GM18907 (cell line): ENCODE results near the gene TBX18.
A peak's percentile ranks its signal among the peaks of the same experiment; 100 is the strongest.

Experiments
- ATAC-seq: cut with Tn5 transposase; IDR thresholded peaks from one replicate; pipeline ENCODE4 v1.9.1; 2021; ENCODE audit warnings: mild to moderate bottlenecking, moderate library complexity; ENCODE audit not compliant: unreplicated experiment

Gene TBX18

DNA sequence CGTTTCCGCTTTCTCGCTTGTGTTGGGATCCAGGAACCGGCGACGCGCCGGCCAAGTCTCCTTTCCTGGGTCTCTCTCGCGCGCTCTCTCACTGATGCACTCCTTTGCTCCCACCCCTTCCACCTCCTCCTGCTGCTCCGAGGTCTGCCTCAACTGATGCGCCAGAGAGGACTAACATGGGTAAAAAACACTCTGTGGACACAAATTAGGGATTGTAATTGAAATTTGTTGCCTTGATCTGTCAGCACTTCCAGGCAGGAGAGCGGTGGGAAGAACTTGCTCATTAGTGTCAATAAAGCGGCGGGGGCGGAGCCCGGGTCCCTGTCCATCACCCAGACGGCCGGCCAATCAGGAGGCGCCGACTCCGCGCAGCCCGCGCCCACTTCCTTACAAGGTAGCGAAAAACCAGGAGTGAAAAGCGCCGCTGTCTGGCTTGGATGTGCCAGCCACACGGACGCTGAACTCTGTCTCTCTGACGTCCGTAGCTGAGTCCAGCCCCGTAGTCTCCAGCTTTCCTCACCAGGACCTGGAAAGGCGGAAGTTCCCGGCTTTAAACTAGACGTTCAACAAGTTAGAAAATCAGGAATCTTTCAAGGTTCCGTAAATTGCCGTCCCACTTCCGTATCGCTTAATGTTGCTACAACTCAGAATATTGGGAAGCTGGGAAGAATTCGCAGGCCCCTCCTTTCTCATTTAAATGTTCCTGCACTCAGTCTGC is at the start of gene TBX18:
Gene TBX18, minus strand, starts transcription at position 267 of the 718 bp plus-strand sequence. CDS start 417 bp downstream, outside the sequence.
- no peak for ATAC-seq

DNA sequence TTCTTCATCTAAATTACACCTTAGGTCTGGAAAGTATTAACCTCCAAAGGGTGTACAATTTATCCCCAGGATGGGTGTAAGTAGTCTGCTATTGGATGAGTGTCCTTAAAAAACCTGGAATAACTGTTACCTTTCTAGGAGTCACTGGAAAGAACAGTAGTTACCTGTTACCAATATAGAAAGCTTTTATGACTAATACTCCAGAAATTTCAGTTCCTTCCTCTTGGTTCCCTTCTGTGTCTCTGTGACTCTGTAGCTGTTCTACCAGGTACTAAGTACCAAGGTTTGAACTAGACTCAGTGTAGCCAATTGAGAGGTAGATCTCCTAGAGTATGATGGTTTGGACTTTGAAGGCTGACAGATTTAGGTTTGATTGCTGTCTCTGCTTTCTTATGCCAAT is 47.0 kb upstream of the TBX18 start:
- ATAC-seq, result no peak

DNA sequence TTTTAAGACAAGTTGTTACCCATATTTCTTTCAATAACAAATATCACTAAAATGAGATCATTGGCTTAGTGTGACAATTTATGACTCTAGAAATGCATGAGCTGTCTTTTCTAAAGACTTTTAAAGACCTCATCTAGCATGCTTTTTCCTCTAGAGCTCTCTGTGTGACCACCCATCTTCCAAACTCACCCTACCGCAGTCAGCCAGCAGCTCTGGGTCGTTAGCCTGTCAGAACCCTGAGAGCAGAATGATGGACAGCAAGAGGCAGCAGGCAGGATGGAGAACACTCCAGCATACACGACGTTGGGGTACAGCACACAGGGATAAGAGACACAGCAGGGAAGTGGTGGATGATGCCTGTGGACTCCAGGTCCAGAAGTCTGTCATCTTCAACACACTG is 45.1 kb upstream of the TBX18 start:
- ATAC-seq, result no peak

DNA sequence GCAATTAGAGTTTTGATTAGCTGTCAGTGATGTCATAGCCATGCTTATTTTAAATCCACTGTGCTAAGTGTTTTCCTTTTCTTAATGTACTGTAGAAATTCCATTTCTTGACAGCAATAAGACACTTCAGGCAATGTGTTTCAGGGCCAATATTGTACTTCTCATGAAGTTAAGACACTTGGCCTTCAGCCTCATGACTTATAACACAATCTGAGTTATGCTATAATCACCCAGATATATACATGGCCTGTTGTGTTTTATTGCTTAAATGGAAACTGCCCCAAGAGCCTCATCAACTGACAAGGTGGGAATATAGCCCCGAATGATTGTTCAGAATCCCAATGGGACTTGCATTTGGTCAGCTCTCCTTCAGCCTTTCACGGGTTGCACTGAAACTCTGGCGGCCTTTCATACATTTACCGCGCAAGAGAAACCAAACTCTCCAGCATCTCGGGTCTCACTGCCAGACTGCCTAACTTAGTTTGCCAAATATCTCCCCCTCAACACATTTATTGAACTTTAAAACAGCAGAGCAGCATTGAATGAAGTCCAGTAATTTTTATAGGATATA is 44.2 kb upstream of the TBX18 start:
- no peak for ATAC-seq

DNA sequence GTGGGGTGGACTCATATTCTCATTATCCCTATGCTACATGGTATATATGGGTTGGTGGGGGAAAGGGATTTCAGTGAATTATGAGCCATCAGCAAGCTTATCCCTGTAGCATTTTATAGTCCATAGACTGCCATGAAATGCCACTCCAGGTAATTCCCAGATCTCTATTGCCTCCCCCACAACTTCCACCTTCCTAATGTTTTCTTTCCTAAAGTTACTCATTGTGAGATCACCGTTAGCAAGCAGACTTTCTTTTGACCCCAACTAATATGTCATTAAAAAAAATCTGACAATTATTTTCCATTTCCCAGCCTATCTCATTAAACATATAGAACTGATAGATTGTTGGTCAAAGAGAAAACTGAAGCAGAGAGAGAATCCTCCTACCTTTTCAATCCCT is 40.7 kb upstream of the TBX18 start:
- ATAC-seq, result no peak

DNA sequence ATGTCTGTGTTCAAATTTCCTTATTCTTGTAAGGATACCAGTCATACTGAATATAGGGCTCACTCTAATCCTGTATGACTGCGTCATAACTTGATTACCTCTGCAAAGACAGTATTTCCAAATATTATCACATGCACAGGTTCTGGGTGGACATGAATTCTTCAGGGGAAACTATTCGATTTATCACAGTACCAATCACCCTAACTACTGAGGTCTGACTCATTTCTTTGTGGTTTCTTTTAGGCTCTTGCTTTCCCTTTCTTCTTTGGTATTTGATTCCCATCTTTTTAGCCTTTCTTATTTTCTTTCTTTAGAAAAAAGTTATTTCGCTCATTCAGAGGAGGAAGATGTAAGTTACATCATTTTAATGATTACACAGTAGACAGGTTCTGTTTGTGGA is 40.3 kb upstream of the TBX18 start:
- no peak for ATAC-seq

DNA sequence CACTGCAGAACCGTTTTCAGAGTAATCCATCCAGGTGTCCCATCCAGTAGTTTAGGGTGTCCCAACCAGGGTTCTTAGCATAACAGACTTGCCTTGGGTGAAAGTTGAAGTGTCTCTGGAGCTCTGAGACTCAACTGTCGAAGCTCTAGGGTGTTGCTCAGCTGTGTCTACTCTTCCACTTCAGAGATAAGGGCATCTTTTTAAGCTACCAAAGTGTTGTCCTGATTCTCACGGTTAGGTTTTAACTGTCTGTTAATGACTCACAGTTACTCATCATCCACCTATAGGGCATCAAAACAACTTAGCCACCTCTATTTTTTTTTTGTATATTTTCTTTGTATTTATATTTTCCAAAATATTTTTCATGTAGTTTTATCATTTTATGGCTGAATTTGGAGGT is 36.9 kb upstream of the TBX18 start:
- ATAC-seq, result no peak

DNA sequence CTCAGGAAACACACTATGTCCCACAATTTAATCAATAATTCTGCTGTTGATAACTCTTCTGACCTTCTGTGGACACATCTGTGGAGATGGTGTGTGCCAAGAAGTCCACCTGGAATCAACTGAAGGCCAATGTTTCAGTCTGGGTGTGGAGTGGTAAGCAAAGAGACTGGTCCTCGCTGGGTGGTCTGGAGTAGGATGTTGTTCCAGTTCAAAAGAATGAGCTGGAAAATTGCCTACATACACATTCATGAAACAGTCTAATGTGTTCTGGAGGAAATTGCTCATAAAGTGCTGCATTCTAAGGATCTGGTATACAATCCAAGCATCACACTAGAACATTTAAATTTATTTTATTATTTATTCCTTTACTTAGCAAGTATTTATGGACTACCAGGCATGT is 33.9 kb upstream of the TBX18 start:
- ATAC-seq, result no peak

DNA sequence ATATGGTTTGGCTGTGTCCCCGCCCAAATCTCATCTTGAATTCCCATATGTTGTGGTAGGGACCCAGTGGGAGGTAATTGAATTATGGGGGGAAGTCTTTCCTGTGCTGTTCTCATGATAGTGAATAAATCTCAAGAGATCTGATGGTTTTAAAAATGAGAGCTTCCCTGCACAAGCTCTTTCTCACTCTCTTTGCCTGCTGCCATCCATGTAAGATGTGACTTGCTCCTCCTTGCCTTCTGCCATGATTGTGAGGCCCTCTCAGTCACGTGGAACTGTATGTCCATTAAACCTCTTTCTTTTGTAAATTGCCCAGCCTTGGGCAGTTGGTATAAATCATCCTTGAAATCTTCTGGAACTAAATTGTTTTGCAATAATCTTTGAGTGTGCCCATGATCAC is 31.9 kb upstream of the TBX18 start:
- no peak for ATAC-seq

DNA sequence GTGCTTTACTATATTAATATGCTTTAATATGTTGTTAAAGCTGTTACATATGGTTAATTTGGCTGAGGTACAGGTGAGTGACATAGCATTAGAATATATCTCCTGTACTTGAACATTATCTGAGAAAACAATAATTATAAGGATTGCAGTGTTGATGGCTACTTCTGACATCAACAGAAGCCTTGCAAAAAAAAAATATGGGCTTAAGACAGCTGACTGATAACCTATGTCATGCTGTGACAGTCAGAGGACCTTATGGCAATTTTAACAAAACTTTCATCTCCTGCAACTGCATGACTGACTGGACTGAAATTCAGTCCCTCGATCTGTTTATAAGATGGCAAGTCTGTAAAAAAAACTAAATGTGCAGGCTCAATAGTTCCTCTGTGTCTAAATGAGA is 27.5 kb upstream of the TBX18 start:
- ATAC-seq, result no peak

DNA sequence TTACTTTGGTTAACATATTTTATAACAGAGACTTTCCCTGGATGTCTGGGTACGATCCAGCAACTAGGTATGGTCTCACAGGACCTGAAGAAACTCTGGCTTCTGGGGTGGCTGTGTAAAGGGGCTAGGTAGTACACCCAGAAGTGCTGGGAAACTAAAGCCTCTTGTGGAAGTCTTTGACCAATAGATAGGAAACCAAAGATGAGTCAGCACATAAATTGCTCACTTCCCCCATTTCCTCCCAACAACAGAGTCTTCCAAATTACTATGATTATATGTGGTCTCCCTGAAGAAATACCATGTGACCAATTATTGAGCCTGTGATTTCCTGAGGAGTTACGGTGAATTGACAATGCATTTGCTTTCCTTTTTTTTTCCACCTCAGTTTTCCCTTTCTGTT is 26.8 kb upstream of the TBX18 start:
- ATAC-seq, result no peak

DNA sequence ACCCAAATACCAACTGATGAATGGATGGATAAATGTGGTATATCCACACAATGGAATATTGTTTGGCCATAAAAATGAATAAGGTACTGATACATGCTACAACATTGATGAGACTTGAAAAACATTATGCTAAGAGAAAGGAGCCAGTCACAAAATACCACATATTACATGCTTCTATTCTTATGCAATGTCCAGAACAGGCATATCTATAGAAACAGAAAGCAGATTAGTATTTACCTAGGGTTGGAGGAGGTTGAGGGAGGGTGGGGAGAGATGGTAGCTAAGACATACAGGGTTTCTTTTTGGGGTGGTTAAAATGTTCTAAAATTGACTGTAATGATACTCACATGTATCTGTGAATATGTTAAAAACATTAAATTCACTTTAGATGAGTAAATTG is 24.8 kb upstream of the TBX18 start:
- ATAC-seq, result no peak

DNA sequence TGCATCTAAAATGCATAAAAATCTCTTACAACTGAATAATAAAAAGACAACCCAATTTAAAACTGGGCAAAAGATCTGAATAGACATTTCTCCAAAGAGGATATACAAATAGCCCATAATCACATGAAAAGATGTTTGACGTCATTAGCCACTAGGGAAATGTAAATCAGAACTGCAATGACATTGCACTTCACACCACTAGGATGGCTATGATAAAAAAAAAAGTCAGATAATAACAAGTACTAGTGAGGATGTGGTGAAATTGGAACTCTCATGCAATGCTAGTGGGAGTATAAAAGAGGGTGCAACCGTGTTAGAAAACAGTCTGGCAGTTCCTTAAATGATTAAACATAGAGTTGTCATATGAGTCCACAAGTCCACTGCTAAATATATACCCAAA is 24.3 kb upstream of the TBX18 start:
- no peak for ATAC-seq

DNA sequence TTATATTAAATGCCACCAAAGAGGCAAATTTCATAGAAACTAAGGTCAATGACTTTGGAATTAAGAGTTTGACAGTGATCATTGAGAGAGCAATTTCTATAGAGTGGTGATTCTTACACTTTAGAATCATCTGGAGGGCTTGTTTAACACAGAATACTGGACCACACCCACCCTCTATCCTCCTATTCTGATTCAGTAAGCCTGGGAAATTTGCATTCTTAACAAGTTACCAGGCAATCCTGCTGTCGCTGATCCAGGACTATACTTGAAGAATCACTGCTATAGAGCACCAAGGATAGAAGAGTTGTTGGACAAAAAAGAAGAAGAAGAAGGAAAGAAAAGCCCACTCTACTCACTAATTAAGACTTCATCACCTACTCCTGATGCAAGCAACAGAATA is 21.3 kb upstream of the TBX18 start:
- no peak for ATAC-seq

DNA sequence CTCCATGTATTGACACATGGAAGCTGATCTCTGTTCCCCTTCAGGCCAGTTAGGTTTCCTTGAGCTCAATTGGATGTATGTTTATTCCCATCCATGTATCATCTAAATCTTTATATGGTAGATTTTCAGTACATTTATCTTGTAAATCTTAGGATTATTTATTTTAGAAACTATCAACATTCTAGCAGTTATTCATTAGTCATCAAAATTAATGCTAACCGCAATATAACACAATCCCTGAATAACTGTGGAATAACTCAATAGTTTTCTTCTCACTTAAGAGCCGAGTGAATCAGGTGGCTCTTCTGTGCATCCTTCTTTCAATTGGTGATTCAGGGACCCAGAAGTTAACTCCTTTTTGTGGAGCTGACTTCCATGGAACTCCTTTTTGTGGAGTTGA is 15.5 kb upstream of the TBX18 start:
- ATAC-seq, result no peak

DNA sequence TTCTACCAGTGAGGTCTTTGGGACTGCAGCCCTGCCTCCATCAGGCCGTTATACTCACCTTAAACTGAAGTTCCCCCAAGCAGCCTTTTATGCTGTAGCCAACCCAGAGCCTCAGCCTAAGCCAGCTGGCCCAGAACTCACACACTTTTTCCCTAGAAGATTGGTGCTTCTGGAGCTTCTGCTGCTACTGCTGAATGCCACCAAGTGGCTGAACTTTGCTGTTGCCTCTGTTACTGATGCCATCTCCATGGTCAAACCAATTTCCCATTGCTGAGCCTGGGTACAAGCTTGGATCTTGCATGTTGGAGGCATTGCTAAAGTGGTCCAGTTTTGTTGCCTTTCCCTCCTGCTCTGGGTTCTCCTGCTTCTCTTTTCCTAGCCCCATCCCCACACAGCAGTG is 15.0 kb upstream of the TBX18 start:
- ATAC-seq, result no peak

DNA sequence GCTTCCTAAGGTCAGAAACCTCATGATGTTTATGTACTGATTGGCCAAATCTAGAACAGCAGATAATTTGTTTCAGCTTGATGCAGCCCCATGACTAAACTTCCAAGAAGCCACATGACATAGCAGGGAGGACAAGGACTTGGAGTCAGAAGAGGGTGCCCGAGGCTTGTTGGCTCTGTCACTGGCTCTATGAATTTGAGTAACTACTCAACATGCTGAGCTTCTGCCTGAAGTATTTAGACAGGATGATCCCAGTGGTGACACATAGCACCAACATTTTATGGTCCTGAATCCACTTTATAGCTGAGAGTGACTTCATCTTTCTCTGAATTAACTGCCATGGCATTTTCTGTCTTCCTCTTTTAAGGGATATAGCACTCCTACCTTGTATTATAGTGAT is 13.5 kb upstream of the TBX18 start:
- no peak for ATAC-seq

DNA sequence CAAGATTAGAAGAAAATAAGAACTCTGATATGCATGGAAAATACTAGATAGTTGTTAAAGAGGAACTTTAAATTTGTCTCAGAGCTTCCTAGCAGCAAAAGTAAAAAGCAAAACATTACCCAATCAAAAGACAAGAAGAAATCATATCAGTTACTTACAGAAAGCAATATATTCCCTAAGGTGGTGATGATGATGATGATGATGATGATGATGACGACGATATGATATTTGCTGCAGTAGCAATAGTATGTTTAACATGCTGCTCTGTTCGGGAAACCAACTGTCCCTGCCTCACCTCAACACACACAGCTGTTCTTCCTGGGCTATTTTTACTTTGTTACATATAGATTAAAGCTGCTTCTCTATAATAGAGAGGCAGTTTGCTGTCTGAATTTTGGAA is 12.0 kb upstream of the TBX18 start:
- ATAC-seq, result no peak

DNA sequence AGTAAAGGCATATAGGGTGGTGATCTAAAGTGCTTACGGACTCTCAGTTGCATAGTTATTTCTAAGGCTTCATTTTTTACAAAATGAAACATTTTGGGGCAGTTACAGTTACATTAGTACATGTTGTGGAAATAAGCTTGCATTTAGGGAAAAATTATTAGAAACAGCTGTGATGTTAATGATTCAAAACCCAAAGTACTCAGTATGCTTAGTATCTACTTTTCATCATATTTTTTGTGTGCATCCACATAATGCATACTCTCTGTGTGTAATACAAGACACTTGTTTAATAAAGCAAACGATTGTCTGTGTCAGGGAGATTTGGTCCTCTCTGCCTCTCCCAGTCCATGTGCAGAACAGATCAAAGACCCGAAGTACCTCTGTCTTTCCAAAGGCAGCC is 11.4 kb upstream of the TBX18 start:
- ATAC-seq, result no peak

DNA sequence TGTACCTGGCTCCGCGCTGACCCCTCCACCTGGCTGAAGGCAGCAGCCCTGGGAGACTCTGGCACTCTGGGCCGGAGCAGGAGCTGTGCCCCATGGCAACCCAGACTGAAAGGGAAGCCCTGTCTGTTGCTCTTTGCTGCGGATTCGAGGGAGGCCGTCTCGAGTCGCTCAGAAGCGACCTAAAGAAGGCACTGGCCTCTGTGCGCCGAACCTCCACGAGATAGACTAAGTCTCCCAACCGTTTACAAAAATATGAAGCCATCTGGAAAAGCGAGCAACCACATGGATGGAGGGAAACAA is 10.5 kb upstream of the TBX18 start:
- ATAC-seq, result peak; percentile 17

DNA sequence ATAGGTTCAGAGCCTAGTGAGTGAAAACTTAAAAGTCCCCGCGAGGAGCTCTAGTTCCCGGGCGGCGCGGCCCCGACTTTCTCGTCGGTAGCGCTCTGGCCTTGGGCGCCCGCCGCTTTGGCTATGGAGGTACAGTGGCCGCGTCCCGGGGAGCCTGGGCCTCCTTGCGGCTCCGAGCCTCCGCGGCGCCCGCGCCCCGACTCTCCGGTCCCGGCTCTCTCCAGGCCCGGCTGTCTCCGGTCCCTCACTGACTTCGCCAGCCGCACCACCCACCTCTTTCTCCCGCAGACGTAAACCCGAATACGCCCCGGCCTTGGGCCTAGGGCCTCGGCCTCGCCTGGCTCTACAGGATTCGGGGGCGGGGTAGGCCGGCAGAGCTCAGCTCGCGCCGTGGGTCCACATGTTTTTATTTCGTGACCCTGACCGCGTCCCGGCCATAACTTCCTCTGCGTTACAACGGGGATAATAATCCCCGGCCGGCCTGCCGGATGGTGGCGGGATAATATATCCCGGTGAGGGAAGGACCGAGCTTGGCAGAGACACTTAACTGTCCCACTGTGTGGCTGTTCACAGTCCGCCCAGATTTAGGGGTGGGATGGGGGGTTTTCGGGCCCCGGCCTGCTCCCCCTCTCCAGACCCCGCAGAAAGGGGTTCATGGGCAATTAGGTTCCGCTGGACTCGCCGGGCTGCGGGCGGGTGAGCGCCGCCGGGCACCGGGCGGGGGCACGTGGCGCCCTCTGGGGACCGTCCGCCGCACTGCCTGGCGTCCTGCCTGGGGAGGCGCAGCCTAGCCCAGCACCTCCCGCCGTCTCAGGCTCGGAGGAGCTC is 10.0 kb upstream of the TBX18 start:
- ATAC-seq, result peak; percentile 83

DNA sequence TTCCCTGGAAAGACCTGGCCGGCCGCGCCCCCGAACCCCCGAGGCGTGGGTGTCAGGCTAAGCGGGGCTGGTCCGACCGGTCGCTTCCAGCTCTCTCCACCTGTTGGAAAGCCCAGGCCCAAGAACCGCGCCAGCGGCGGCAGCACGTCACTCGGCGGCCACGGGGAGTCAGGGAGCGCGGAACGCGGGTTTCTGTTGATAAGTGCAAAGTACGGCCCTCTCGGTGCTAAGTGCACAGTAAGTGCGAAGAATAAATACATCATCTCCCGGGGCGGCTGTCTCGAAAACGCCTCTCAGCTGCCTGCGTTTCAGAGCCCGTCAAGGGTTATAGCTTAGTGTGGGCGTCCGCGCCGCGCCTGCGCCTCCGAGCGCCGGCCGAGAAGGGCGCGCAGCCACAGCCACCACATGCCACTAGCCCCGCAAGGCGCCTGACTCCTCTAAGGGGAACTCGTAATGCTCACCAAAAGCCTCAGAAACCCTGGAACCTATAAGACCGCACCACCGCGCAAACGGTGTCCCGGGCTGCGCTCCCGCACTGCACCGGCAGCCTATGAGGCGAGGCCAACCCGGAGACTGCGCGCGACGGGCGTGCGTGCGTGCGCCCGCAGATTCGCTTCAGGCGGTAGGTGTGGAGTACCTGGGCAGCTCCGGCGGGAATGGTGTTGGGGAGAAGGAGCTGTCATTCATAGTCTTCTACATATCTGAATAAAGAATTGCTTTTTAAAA is 9.2 kb upstream of the TBX18 start:
- ATAC-seq, result no peak
